Thyroid gland (tissue), 4 donors: Measurements from ENCODE around the gene PPP1R36.

ENCODE experiments used
- POLR2A ChIP-seq, 2 donors: fragments of 450-650 bp; IDR thresholded peaks; one replicate each; pipeline ENCODE4 v1.6.1; 2017; ENCODE audit warnings: antibody characterized with exemption in 2 of 2, mild to moderate bottlenecking in 2 of 2, moderate library complexity in 1 of 2
- TF ChIP-seq, protein P1 (sequence below), 6 experiments: fragments of 200-600 bp in 3 of 6; fragments of 450-650 bp in 3 of 6; sonication (generic) in 3 of 6; IDR thresholded peaks; one replicate each; pipeline ENCODE4 v1.5.1; 2016 to 2019; ENCODE audit warnings: antibody characterized with exemption in 6 of 6, mild to moderate bottlenecking in 2 of 6, inconsistent platforms in 1 of 6, moderate library complexity in 1 of 6

- TF ChIP-seq, protein P1, sequence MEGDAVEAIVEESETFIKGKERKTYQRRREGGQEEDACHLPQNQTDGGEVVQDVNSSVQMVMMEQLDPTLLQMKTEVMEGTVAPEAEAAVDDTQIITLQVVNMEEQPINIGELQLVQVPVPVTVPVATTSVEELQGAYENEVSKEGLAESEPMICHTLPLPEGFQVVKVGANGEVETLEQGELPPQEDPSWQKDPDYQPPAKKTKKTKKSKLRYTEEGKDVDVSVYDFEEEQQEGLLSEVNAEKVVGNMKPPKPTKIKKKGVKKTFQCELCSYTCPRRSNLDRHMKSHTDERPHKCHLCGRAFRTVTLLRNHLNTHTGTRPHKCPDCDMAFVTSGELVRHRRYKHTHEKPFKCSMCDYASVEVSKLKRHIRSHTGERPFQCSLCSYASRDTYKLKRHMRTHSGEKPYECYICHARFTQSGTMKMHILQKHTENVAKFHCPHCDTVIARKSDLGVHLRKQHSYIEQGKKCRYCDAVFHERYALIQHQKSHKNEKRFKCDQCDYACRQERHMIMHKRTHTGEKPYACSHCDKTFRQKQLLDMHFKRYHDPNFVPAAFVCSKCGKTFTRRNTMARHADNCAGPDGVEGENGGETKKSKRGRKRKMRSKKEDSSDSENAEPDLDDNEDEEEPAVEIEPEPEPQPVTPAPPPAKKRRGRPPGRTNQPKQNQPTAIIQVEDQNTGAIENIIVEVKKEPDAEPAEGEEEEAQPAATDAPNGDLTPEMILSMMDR (IDR thresholded peaks at IDR 0.05): no peak
- TF ChIP-seq POLR2A (IDR thresholded peaks at IDR 0.05): no peak
Measured at GRCh38 chr14:64513271-64513670, 36.5 kb upstream of the PPP1R36 start.
